GM12891 (cell line): ENCODE data around the gene ZNF283.

Experiments used
- PAX5 ChIP-seq: IDR thresholded peaks from 2 replicates; pipeline ENCODE4 v1.6.1; 2011; ENCODE audit warnings: low read length, moderate library complexity, mild to moderate bottlenecking; ENCODE audit not compliant: insufficient read depth, severe bottlenecking
- POLR2A ChIP-seq: IDR thresholded peaks from 2 replicates; pipeline ENCODE4 v1.6.1; 2011; ENCODE audit warnings: low read depth, low read length, control low read depth
- TAF1 ChIP-seq: IDR thresholded peaks from 2 replicates; pipeline ENCODE4 v1.6.1; 2011; ENCODE audit warnings: low read depth, low read length, control low read depth

DNA sequence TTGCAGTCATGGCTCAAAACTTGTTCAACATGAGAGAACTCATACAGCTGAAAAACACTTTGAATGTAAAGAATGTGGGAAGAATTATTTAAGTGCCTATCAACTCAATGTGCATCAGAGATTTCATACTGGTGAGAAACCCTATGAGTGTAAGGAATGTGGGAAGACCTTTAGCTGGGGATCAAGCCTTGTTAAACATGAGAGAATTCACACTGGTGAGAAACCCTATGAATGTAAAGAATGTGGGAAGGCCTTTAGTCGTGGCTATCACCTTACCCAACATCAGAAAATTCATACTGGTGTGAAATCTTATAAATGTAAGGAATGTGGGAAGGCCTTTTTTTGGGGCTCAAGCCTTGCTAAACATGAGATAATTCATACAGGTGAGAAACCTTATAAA, 20.1 kb downstream of the ZNF283 start:
- no peak for TF ChIP-seq TAF1
- no peak for TF ChIP-seq POLR2A
- TF ChIP-seq PAX5 = no peak
